Choroid plexus epithelial cell (primary cell): ENCODE measurements around the gene CAVIN4.

ENCODE experiments used
- DNase-seq: peaks from one replicate; pipeline ENCODE4 v3.0.0-alpha.2; 2010; ENCODE audit warnings: low read depth
- H3K4me3 ChIP-seq: 2 replicates; pipeline ENCODE4 v1.5.1; 2011; ENCODE audit warnings: low read depth, mild to moderate bottlenecking, control low read depth, low read length, moderate library complexity
- TF ChIP-seq, protein P1 (sequence below): conservative IDR thresholded peaks from 2 replicates; pipeline ENCODE4 v1.5.1; 2011; ENCODE audit warnings: low read depth, mild to moderate bottlenecking, control low read depth, inconsistent platforms, low read length, moderate library complexity

CAVIN4 gene

DNA sequence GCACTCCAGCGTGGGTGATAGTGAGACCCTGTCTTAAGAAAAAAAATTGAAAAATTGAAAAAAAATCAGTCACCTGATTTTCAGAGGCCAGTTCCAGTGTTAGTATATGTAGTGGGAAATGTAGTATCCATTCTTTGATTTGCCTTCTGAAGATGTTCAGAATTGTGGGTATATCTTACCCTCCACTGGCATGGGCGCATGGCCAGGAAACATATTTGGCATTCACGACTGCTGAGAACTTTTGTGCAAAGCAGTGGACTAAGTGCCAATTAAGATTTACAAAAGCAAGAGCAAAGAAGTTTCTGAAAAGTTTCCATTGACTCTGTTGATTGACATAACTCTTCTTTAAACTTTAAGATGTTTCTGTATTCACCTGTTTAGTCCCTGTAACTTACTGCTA, 2.4 kb downstream of the CAVIN4 start:
- H3K4me3 ChIP-seq = no peak overlapping the region
- DNase-seq = no peak
- TF ChIP-seq, protein P1, sequence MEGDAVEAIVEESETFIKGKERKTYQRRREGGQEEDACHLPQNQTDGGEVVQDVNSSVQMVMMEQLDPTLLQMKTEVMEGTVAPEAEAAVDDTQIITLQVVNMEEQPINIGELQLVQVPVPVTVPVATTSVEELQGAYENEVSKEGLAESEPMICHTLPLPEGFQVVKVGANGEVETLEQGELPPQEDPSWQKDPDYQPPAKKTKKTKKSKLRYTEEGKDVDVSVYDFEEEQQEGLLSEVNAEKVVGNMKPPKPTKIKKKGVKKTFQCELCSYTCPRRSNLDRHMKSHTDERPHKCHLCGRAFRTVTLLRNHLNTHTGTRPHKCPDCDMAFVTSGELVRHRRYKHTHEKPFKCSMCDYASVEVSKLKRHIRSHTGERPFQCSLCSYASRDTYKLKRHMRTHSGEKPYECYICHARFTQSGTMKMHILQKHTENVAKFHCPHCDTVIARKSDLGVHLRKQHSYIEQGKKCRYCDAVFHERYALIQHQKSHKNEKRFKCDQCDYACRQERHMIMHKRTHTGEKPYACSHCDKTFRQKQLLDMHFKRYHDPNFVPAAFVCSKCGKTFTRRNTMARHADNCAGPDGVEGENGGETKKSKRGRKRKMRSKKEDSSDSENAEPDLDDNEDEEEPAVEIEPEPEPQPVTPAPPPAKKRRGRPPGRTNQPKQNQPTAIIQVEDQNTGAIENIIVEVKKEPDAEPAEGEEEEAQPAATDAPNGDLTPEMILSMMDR = no peak

DNA sequence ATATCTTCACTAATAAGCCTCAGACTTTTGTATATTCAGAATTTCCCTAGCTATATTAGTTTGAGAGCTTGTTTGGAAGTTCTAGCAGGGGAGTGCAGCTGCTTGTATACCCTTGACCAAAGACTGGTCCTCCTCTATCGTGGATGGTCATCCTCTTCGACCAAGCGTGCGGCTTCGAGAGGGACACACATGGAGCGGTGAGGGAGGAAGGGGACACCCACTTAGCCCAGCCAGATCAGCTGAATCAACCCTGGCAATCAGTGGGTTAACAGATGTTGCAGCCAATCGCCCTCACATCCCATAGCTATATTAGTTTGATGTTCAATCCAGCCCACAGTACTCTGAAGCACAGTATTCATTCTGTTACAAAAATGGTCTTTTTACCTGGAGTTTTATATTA, 3.2 kb downstream of the CAVIN4 start:
- no peak for DNase-seq
- TF ChIP-seq, protein P1 = no peak
- H3K4me3 ChIP-seq = no peak overlapping the region

DNA sequence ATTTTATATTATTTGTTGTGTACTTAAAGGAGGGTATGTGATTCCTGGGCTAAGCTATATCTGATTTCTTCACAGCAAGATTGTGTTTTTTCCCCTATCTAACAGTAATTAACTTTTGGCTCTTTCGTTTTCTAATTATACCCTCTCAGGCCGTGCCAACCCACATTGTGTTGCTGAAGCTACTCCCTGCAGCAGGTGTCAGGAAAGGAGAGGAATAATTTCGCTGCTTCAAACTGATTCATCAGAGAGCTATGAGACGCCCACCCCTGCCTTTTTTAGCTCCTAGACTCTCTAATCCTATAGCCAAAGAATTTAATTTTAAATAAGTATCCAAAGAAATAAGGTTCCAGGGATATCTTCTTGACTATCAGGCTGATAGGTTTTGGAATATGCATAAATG, 3.8 kb downstream of the CAVIN4 start:
- no peak for DNase-seq
- TF ChIP-seq, protein P1 = no peak

DNA sequence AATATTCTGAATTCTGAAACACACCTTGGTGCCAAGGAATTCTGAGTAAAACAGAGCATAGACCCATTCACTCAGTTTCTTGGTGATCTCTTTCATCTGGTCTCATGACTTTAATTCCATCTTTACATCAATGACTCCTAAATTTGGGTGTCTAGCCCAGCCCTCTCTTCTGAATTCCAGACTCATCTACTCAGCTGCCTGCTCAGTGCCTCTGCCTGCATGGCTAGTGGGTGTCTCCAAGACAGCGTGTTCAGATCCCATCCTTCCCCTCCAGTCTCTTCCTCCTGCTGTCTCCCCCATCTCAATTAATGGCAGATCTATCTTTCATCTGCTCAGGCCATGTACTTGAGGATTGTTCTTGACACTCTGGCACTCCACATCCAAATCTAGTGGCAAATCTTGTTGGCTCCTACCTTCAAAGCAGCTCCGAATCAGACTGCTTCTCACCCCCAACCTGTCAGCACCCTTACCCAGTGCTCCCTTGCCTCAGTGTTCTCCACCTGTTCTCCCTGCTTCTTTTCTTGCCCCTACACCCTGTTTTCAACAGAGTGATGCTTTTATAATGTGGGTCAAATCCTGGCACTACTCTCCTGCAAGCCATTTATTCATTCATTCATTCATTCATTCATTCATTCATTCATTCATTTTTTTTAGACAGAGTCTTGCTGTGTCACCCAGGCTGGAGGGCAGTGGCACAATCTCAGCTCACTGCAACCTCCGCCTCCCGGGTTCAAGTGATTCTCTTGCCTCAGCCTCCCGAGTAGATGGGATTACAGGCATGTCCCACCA, 5.3 kb downstream of the CAVIN4 start:
- TF ChIP-seq, protein P1 = no peak
- no peak overlapping the region for H3K4me3 ChIP-seq
- no peak for DNase-seq

More for the DNA sequence above, 3.8 kb downstream of the CAVIN4 start:
- H3K4me3 ChIP-seq = no peak overlapping the region

DNA sequence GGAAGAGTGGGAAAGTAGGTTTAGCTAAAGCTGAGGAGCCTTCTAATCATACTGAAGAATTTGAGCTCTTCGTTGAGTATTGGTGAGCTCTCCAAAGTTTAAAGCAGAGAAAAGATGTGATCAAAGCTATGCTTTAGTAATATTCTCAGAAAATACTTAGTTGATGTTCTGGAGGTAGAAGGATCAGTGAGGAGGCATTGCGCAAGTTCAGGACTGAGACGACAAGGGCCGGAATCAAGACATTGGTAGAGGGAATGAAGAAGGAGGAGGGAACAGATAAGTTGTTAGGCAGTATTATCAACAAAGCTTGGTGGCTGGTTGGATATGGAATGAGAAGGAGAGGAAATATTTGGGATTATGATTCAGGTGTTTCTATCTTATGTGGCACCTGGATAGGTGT, 7.1 kb downstream of the CAVIN4 start:
- no peak overlapping the region for H3K4me3 ChIP-seq
- TF ChIP-seq, protein P1 = no peak
- DNase-seq = no peak

DNA sequence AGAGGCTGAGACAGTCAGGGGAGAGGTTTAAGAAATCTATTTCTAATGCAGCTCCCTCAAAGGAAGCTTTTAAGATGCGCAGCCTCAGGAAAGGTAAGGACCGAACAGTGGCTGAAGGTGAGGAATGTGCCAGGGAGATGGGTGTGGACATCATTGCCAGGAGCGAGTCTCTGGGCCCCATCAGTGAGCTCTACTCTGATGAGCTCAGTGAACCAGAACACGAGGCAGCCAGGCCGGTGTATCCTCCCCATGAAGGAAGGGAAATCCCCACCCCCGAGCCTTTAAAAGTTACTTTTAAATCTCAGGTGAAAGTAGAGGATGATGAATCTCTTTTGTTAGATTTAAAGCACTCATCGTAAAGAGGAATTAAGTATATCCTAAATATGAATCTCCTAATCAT, 8.2 kb downstream of the CAVIN4 start:
- DNase-seq = no peak
- no peak overlapping the region for H3K4me3 ChIP-seq
- TF ChIP-seq, protein P1 = no peak

DNA sequence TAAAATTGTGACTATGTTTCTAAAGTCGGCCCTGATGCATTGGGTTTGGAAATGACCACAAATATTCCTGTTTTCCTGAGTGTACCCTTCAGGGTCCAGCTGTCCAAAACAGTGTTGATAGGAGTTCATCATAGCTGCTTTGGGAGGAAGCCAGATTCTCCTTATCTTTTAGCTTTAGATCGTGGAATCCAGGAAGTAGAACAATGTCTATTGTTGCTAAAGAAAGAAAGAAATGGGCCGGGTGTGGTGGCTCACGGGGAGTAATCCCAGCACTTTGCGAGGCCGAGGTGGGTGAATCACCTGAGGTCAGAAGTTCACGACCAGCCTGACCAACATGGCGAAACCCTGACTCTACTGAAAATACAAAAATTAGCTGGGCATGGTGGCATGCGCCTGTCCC, 9.5 kb downstream of the CAVIN4 start:
- no peak overlapping the region for H3K4me3 ChIP-seq
- DNase-seq = no peak
- TF ChIP-seq, protein P1 = no peak
